Measurements from ENCODE around the gene GOLPH3L. TPM values are rescaled to one million over a fixed set of nuclear protein-coding genes. Genes with fewer than 3 reads are reported as not detected.

The GOLPH3L gene
- total RNA-seq, 4 donors from 2014 or later, result 18.4 to 36.6 (median 25.7) TPM

GRCh38 chr1:150678988-150679387 lies 18.0 kb downstream of the GOLPH3L start:
- Histone ChIP-seq H3K4me3 (no peak overlapping the region), H3K9me3 (no peaks in the 10 kb centered on the region), H3K27me3 (no peaks in the 10 kb centered on the region), H3K27ac (no peak overlapping the region), H3K36me3 (peaks cover 24% of the 10 kb centered on the region), H3K4me1 (no peaks in the 10 kb centered on the region)
- 93% methylated on average over 1 of the region's 1 CpG for WGBS
- TF ChIP-seq POLR2AphosphoS5 (IDR thresholded peaks at IDR 0.05), result no peak
- no peak for TF ChIP-seq EP300 (IDR thresholded peaks at IDR 0.05)
- no peak for TF ChIP-seq CTCF (IDR thresholded peaks at IDR 0.05)
- TF ChIP-seq POLR2A (IDR thresholded peaks at IDR 0.05), result no peak
- DNase-seq (ENCODE audit: low spot score in 2 of 2), result no peak

GRCh38 chr1:150674881-150675280 lies 22.1 kb downstream of the GOLPH3L start:
- Histone ChIP-seq H3K27me3 (no peaks in the 10 kb centered on the region), H3K9me3 (no peaks in the 10 kb centered on the region), H3K27ac (no peak overlapping the region), H3K4me1 (no peaks in the 10 kb centered on the region), H3K4me3 (no peak overlapping the region), H3K36me3 (peaks cover 24% of the 10 kb centered on the region)
- no peak for TF ChIP-seq POLR2A (IDR thresholded peaks at IDR 0.05)
- TF ChIP-seq EP300 (IDR thresholded peaks at IDR 0.05), result no peak
- TF ChIP-seq CTCF (IDR thresholded peaks at IDR 0.05), result no peak
- TF ChIP-seq POLR2AphosphoS5 (IDR thresholded peaks at IDR 0.05), result no peak
- WGBS, result 88% methylated on average over 4 of the region's 4 CpGs
- no peak for DNase-seq (ENCODE audit: low spot score in 2 of 2)

- Histone ChIP-seq H3K36me3 (peaks cover 23% of the 10 kb centered on the region), H3K27ac (no peak overlapping the region), H3K4me1 (peaks cover 7% of the 10 kb centered on the region), H3K27me3 (no peaks in the 10 kb centered on the region), H3K9me3 (no peaks in the 10 kb centered on the region), H3K4me3 (no peak overlapping the region)
- DNase-seq (ENCODE audit: low spot score in 2 of 2), result no peak
- 99% methylated on average over 7 of the region's 7 CpGs for WGBS
- TF ChIP-seq EP300 (IDR thresholded peaks at IDR 0.05) (no peak), POLR2AphosphoS5 (IDR thresholded peaks at IDR 0.05) (no peak), POLR2A (IDR thresholded peaks at IDR 0.05) (no peak), CTCF (IDR thresholded peaks at IDR 0.05) (no peak)
Observed at GRCh38 chr1:150663321-150663720, 33.6 kb downstream of the GOLPH3L start.

- Histone ChIP-seq H3K27ac (no peak overlapping the region), H3K9me3 (no peaks in the 10 kb centered on the region), H3K27me3 (no peaks in the 10 kb centered on the region), H3K36me3 (peaks cover 24% of the 10 kb centered on the region), H3K4me1 (peaks cover 7% of the 10 kb centered on the region), H3K4me3 (no peak overlapping the region)
- TF ChIP-seq POLR2A (IDR thresholded peaks at IDR 0.05) (no peak), CTCF (IDR thresholded peaks at IDR 0.05) (no peak), POLR2AphosphoS5 (IDR thresholded peaks at IDR 0.05) (no peak), EP300 (IDR thresholded peaks at IDR 0.05) (no peak)
- WGBS, result 94% methylated on average over 9 of the region's 9 CpGs
- no peak for DNase-seq (ENCODE audit: low spot score in 2 of 2)
Observed at GRCh38 chr1:150662811-150663210, 34.1 kb downstream of the GOLPH3L start.

- peaks cover 27% of the 10 kb centered on the region for H3K36me3 ChIP-seq
- no peak for DNase-seq (ENCODE audit: low spot score in 2 of 2)
- no peaks in the 10 kb centered on the region for H3K9me3 ChIP-seq
- 57% methylated on average over 5 of the region's 5 CpGs for WGBS
- no peak overlapping the region for H3K27ac ChIP-seq
- H3K27me3 ChIP-seq, result no peaks in the 10 kb centered on the region
- no peaks in the 10 kb centered on the region for H3K4me1 ChIP-seq
- no peak for TF ChIP-seq EP300 (IDR thresholded peaks at IDR 0.05)
- no peak for TF ChIP-seq POLR2A (IDR thresholded peaks at IDR 0.05)
- TF ChIP-seq CTCF (IDR thresholded peaks at IDR 0.05), result no peak
- no peak for TF ChIP-seq POLR2AphosphoS5 (IDR thresholded peaks at IDR 0.05)
- H3K4me3 ChIP-seq, result no peak overlapping the region
Observed at GRCh38 chr1:150661156-150661555, 35.8 kb downstream of the GOLPH3L start.

Data from suprapubic skin (tissue), 4 donors.